H1 (cell line): Measurements from ENCODE around the gene ABCA2. TPM values are rescaled to one million over a fixed set of nuclear protein-coding genes. Genes with fewer than 3 reads are reported as not detected.

Source experiments
- CTCF ChIA-PET: fragments of 300-600 bp; sonication (Branson Sonifier 250); formaldehyde crosslinking; loops from one replicate; lab custom pipeline; 2021; ENCODE audit not compliant: partially characterized antibody; lab: Charles Lee
- POLR2A ChIA-PET: fragments of 300-600 bp; sonication (Branson Sonifier 250); formaldehyde crosslinking; loops from one replicate; lab custom pipeline; 2021; ENCODE audit warnings: inconsistent platforms; ENCODE audit not compliant: partially characterized antibody; lab: Charles Lee
- DNase-seq, 2 experiments: peaks; one replicate each; pipeline versions ENCODE4 v3.0.0 to v3.0.0-alpha.2; 2010 to 2022; ENCODE audit warnings: low spot score in 2 of 2, low read depth in 1 of 2, mixed read lengths in 1 of 2
- FAIRE-seq: peaks from 2 replicates; lab custom pipeline; 2011; peaks lifted over from hg19 to GRCh38; lab: Jason Lieb, UNC
- H2AFZ ChIP-seq: 2 replicates; pipeline ENCODE4 v1.8.1; 2012; ENCODE audit warnings: low read length, inconsistent platforms
- H2AK5ac ChIP-seq: 2 replicates; pipeline ENCODE4 v1.6.1; 2013; ENCODE audit warnings: low read depth, low read length
- H2BK120ac ChIP-seq: replicated peaks from 2 replicates; pipeline ENCODE3; 2013; ENCODE audit warnings: low read depth, low read length, inconsistent platforms
- H2BK12ac ChIP-seq: 2 replicates; pipeline ENCODE4 v1.6.1; 2013; ENCODE audit warnings: low read depth, low read length
- H2BK15ac ChIP-seq: 2 replicates; pipeline ENCODE4 v1.6.1; 2013; ENCODE audit warnings: low read length
- H2BK20ac ChIP-seq: 2 replicates; pipeline ENCODE4 v1.6.1; 2013; ENCODE audit warnings: low read length
- H2BK5ac ChIP-seq: 2 replicates; pipeline ENCODE4 v1.6.1; 2013; ENCODE audit warnings: low read depth, low read length
- H3K14ac ChIP-seq: 2 replicates; pipeline ENCODE4 v1.6.1; 2013; ENCODE audit warnings: inconsistent platforms; ENCODE audit not compliant: insufficient read length
- H3K18ac ChIP-seq: 2 replicates; pipeline ENCODE4 v1.6.1; 2013; ENCODE audit warnings: low read length; ENCODE audit errors: extremely low read depth
- H3K23ac ChIP-seq: 2 replicates; pipeline ENCODE4 v1.6.1; 2013; ENCODE audit warnings: inconsistent platforms; ENCODE audit not compliant: insufficient read length
- H3K23me2 ChIP-seq: 2 replicates; pipeline ENCODE4 v1.6.1; 2013; ENCODE audit warnings: low read depth, low read length
- H3K27ac ChIP-seq: 2 replicates; pipeline ENCODE4 v1.6.1; 2011; ENCODE audit warnings: low read depth, low read length, inconsistent platforms
- H3K27me3 ChIP-seq, 4 experiments: replicated peaks in 1 of 4; 1 replicate in 1 of 4; 2 replicates in 3 of 4; pipeline versions ENCODE4 v1.6.1 to v1.8.1; 2011 to 2013; ENCODE audit warnings: low read length in 3 of 4, mild to moderate bottlenecking in 3 of 4, inconsistent platforms in 2 of 4, mixed read lengths in 2 of 4, moderate library complexity in 1 of 4; ENCODE audit not compliant: control insufficient read depth in 3 of 4, insufficient read depth in 3 of 4; ENCODE audit errors: extremely low read depth in 1 of 4
- H3K36me3 ChIP-seq, 4 experiments: 2 replicates each; pipeline versions ENCODE4 v1.6.1 to v1.8.1; 2011 to 2013; ENCODE audit warnings: mild to moderate bottlenecking in 4 of 4, low read length in 3 of 4, moderate library complexity in 2 of 4, control low read depth in 1 of 4, inconsistent platforms in 1 of 4; ENCODE audit not compliant: insufficient read depth in 4 of 4, control insufficient read depth in 2 of 4
- H3K4ac ChIP-seq: replicated peaks from 2 replicates; pipeline ENCODE3; 2013; ENCODE audit warnings: low read length, low read depth, mixed read lengths, inconsistent platforms; ENCODE audit not compliant: insufficient read length
- H3K4me1 ChIP-seq, 4 experiments: replicated peaks in 1 of 4; 1 replicate in 1 of 4; 2 replicates in 3 of 4; pipeline versions ENCODE4 v1.6.1 to v1.8.1; 2011 to 2013; ENCODE audit warnings: low read length in 3 of 4, inconsistent platforms in 2 of 4, mixed read lengths in 1 of 4; ENCODE audit not compliant: insufficient read depth in 4 of 4, control insufficient read depth in 3 of 4
- H3K4me2 ChIP-seq, 2 experiments: 2 replicates each; pipeline versions ENCODE4 v1.6.1 to v1.8.1; 2011 to 2013; ENCODE audit warnings: low read depth in 2 of 2, low read length in 2 of 2, control low read depth in 1 of 2, inconsistent platforms in 1 of 2, mild to moderate bottlenecking in 1 of 2; ENCODE audit not compliant: insufficient read depth in 1 of 2
- H3K4me3 ChIP-seq, 4 experiments: fragments of 200-600, 300-600 bp in 1 of 4; sonication (generic), shearing (Covaris generic), sonication (Bioruptor Twin) in 1 of 4; 2 replicates each; pipeline versions ENCODE4 v1.5.1 to v1.8.1; 2011 to 2016; ENCODE audit warnings: low read length in 4 of 4, low read depth in 3 of 4, control low read depth in 2 of 4, inconsistent platforms in 2 of 4, mild to moderate bottlenecking in 2 of 4, mixed read lengths in 1 of 4, moderate library complexity in 1 of 4; ENCODE audit not compliant: insufficient read depth in 2 of 4; ENCODE audit errors: extremely low read depth in 1 of 4
- H3K56ac ChIP-seq: replicated peaks from 2 replicates; pipeline ENCODE3; 2013; ENCODE audit warnings: low read depth, mild to moderate bottlenecking, mixed read lengths, low read length, inconsistent platforms; ENCODE audit not compliant: insufficient read length
- H3K79me1 ChIP-seq: 2 replicates; pipeline ENCODE4 v1.6.1; 2013; ENCODE audit warnings: low read depth, low read length, control low read depth
- H3K79me2 ChIP-seq, 2 experiments: 2 replicates each; pipeline versions ENCODE4 v1.6.1 to v1.8.1; 2012 to 2013; ENCODE audit warnings: low read length in 2 of 2, mild to moderate bottlenecking in 2 of 2, inconsistent platforms in 1 of 2; ENCODE audit not compliant: insufficient read depth in 2 of 2, control insufficient read depth in 1 of 2
- H3K9ac ChIP-seq, 4 experiments: replicated peaks in 1 of 4; 1 replicate in 1 of 4; 2 replicates in 3 of 4; pipeline versions ENCODE4 v1.6.1 to v1.8.1; 2011 to 2013; ENCODE audit warnings: low read depth in 3 of 4, low read length in 3 of 4, control low read depth in 2 of 4, mild to moderate bottlenecking in 2 of 4, moderate library complexity in 2 of 4, inconsistent platforms in 1 of 4; ENCODE audit errors: extremely low read depth in 1 of 4
- H3K9me3 ChIP-seq, 2 experiments: 2 replicates each; pipeline versions ENCODE4 v1.6.1 to v1.8.1; 2012 to 2013; ENCODE audit warnings: mild to moderate bottlenecking in 2 of 2, moderate library complexity in 2 of 2, control low read depth in 1 of 2, inconsistent platforms in 1 of 2, low read depth in 1 of 2, low read length in 1 of 2, mixed read lengths in 1 of 2; ENCODE audit not compliant: insufficient read depth in 2 of 2
- H4K20me1 ChIP-seq, 2 experiments: replicated peaks in 1 of 2; 2 replicates each; pipeline versions ENCODE3 to v1.8.1; 2011 to 2013; ENCODE audit warnings: inconsistent platforms in 2 of 2, low read length in 2 of 2, mild to moderate bottlenecking in 1 of 2; ENCODE audit not compliant: insufficient read depth in 2 of 2, control insufficient read depth in 1 of 2
- H4K5ac ChIP-seq: 2 replicates; pipeline ENCODE4 v1.6.1; 2013; ENCODE audit warnings: low read length, low read depth, mixed read lengths, inconsistent platforms; ENCODE audit not compliant: insufficient read length
- H4K8ac ChIP-seq: 2 replicates; pipeline ENCODE4 v1.8.0; 2013; ENCODE audit warnings: mild to moderate bottlenecking, moderate library complexity, low read length, inconsistent platforms; ENCODE audit not compliant: insufficient read depth; ENCODE audit errors: extremely low read depth
- H4K91ac ChIP-seq: replicated peaks from 2 replicates; pipeline ENCODE3; 2013; ENCODE audit warnings: low read length, mixed read lengths, inconsistent platforms; ENCODE audit not compliant: insufficient read length
- EZH2 ChIP-seq: fragments of 200-600 bp; sonication (generic); IDR thresholded peaks from 2 replicates; pipeline ENCODE4 v1.7.1; 2012; ENCODE audit warnings: low read depth, mild to moderate bottlenecking, moderate library complexity, low read length, inconsistent platforms; ENCODE audit not compliant: severe bottlenecking
- SIN3A ChIP-seq, 2 experiments: IDR thresholded peaks in 1 of 2; conservative IDR thresholded peaks in 1 of 2; 2 replicates each; pipeline ENCODE4 v1.6.1; 2011 to 2012; ENCODE audit warnings: low read length in 2 of 2, improper control_type of control experiment in 1 of 2, low read depth in 1 of 2, mild to moderate bottlenecking in 1 of 2
- SIX5 ChIP-seq: IDR thresholded peaks from 2 replicates; pipeline ENCODE4 v1.6.1; 2011; ENCODE audit warnings: mild to moderate bottlenecking, low read depth, low read length
- WGBS, 2 experiments: shearing (Covaris generic) in 1 of 2; methylation state at CpG; one replicate each; pipeline versions ENCODE4 v1.1.6 to v1.1.7; 2013 to 2015; ENCODE audit warnings: low lambda C conversion rate in 2 of 2, mixed read lengths in 2 of 2, inconsistent platforms in 1 of 2, low coverage in 1 of 2, missing lambda C conversion rate in 1 of 2; ENCODE audit not compliant: insufficient replicate concordance in 2 of 2, insufficient coverage in 1 of 2, insufficient read length in 1 of 2; ENCODE audit errors: extremely low coverage in 1 of 2, missing lambda C conversion rate in 1 of 2; 5-methylcytosine and 5-hydroxymethylcytosine counted together
- polyA plus RNA-seq, 7 experiments: library from polyadenylated mRNA; depleted of rRNA in 3 of 7; stranded (reverse) in 5 of 7; unstranded in 2 of 7; fragments of >200 nt in 5 of 7; fragments of 200-250 nt in 2 of 7; gene quantifications; 1 replicate in 5 of 7; 2 replicates in 1 of 7; 4 replicates in 1 of 7; pipeline versions ENCODE4 v1.2.1 to v1.2.3, GENCODE V29; 2011 to 2013; ENCODE audit warnings: missing spikeins in 2 of 7, mixed read lengths in 2 of 7
- total RNA-seq: library from RNA; stranded (reverse); fragmentation: NEBNext Ultra II Directional; extraction: Animal tissue kit (Norgen Biotek cat#: 25700); gene quantifications from 2 replicates; pipeline ENCODE4 v1.2.1, GENCODE V29; 2021

ABCA2 gene
- total and polyA plus RNA-seq, 2 of the 8 experiments (the other 6 are each of a cell fraction or from before 2014, with no cell fraction given) = 12.5 to 14.3 TPM

GRCh38 chr9:136984464-136985026, 43.5 kb downstream of the ABCA2 start:
- Histone ChIP-seq H3K27me3 (peaks cover 13 to 38% (median 35%) of the 10 kb centered on the region in 4 experiments), H3K27ac (no peak overlapping the region), H2BK120ac (no peak overlapping the region), H2AFZ (no peak overlapping the region), H2BK15ac (no peak overlapping the region), H3K79me2 (no peaks in the 10 kb centered on the region), H3K14ac (no peak overlapping the region), H3K4me1 (peaks cover 0 to 4% (median 2%) of the 10 kb centered on the region in 4 experiments; a peak in 2 of 7 replicates), H3K23ac (no peak overlapping the region), H3K4me3 (peak overlapping the region in 2 of 4 experiments; percentile 21 to 68; a peak in 3 of 8 replicates), H3K4ac (no peak overlapping the region), H2BK12ac (no peak overlapping the region), H3K23me2 (peaks cover 12% of the 10 kb centered on the region; the same call in 1 of the 2 replicates), H4K5ac (no peak overlapping the region), H2BK5ac (no peak overlapping the region), H3K56ac (no peak overlapping the region), H4K20me1 (peaks cover 0 to 1% of the 10 kb centered on the region in 2 experiments), H3K9me3 (no peaks in the 10 kb centered on the region), H2AK5ac (no peak overlapping the region), H4K91ac (no peak overlapping the region), H3K79me1 (no peaks in the 10 kb centered on the region), H3K18ac (no peak overlapping the region), H4K8ac (no peak overlapping the region), H3K9ac (no peak overlapping the region), H3K36me3 (no peaks in the 10 kb centered on the region), H3K4me2 (peak overlapping the region; percentile 69 to 87), H2BK20ac (no peak overlapping the region)
- FAIRE-seq = no peak
- peak in 1 of 2 experiments; percentile 66 for DNase-seq
- 0 out of 4 replicates have a peak, but pooled peaks of 1 of the 2 experiments have one; percentile 24 for TF ChIP-seq SIN3A (conservative IDR thresholded peaks at IDR 0.05 in 1 of 2, IDR thresholded peaks at IDR 0.05 in 1 of 2; ENCODE audit: low read depth in 1 of 2, low read length in 2 of 2)
- no peak for TF ChIP-seq SIX5
- no peak for TF ChIP-seq EZH2
- CTCF ChIA-PET = interaction anchor here (1.0 to 2.2 kb wide), 7 partner anchors 10 to 140 kb away, joined by 3 to 9 read pairs (median 4); partner anchors contain the start of gene SAPCD2
- 64% methylated on average over 9 of the region's 29 CpGs; no CpG with 5 or more reads in 1 of the 2 experiments for WGBS, 2 experiments
- POLR2A ChIA-PET = interaction anchor here (0.5 kb wide), 1 partner anchor 151 kb away, joined by 4 read pairs; no protein-coding TSS in a partner anchor
